Right ventricle myocardium inferior (tissue), 1 donor: Measurements from ENCODE around the gene TLNRD1. TPM values are rescaled to one million over a fixed set of nuclear protein-coding genes. Genes with fewer than 3 reads are reported as not detected.

Experiments
- ATAC-seq: fragments of 200-7000 bp; cut with Tn5 transposase; one replicate; pipeline ENCODE4 v1.9.1; 2020; ENCODE audit warnings: mild to moderate bottlenecking, moderate library complexity
- DNase-seq: peaks from one replicate; pipeline ENCODE4 v3.0.0; 2021; ENCODE audit errors: missing footprints
- intact Hi-C: fragments of 100-400 bp; cut with DNase I; formaldehyde crosslinking; loops from one replicate; pipeline ENCODE4 v1.11.0; 2022
- total RNA-seq: library from RNA; stranded (reverse); fragmentation: NEBNext Ultra II Directional; extraction: Animal tissue kit (Norgen Biotek cat#: 25700); gene quantifications from one replicate; pipeline ENCODE4 v1.2.1, GENCODE V29; 2021
- donor health status: DM: no; HTN: yes; CAD: no; lungs with severe emphysema.

Gene TLNRD1
- total RNA-seq, 1 donor from 2014 or later = 7.1 TPM

- ATAC-seq (peak; percentile 60), DNase-seq (no peak)
- intact Hi-C loops = no loop called here
Observed at GRCh38 chr15:81015621-81016488, 15.1 kb downstream of the TLNRD1 start.

GRCh38 chr15:81016489-81017068 lies 15.9 kb downstream of the TLNRD1 start:
- ATAC-seq (peak; percentile 74), DNase-seq (no peak)
- intact Hi-C loops = no loop called here

GRCh38 chr15:81018197-81018596 lies 17.5 kb downstream of the TLNRD1 start:
- no peak for ATAC-seq
- intact Hi-C loops = no loop called here
- no peak for DNase-seq

GRCh38 chr15:81021321-81021720 lies 20.6 kb downstream of the TLNRD1 start:
- intact Hi-C loops = no loop called here
- DNase-seq = no peak
- no peak for ATAC-seq

GRCh38 chr15:81023483-81024264 lies 23.0 kb downstream of the TLNRD1 start:
- DNase-seq (peak; percentile 89), ATAC-seq (peak; percentile 97)
- intact Hi-C loops = no loop called here

- intact Hi-C loops = no loop called here
- DNase-seq (no peak), ATAC-seq (no peak)
Observed at GRCh38 chr15:81024265-81024872, 23.6 kb downstream of the TLNRD1 start.

GRCh38 chr15:81024936-81025335 lies 24.2 kb downstream of the TLNRD1 start:
- ATAC-seq (no peak), DNase-seq (no peak)
- intact Hi-C loops = no loop called here

GRCh38 chr15:81025721-81026370 lies 25.1 kb downstream of the TLNRD1 start:
- DNase-seq = no peak
- ATAC-seq = no peak
- intact Hi-C loops = no loop called here

GRCh38 chr15:81026836-81027599 lies 26.3 kb downstream of the TLNRD1 start:
- DNase-seq = no peak
- no peak for ATAC-seq
- intact Hi-C loops = no loop called here

- intact Hi-C loops = loop anchor here (5.0 kb wide), 1 partner anchor 63 kb away; no protein-coding TSS in a partner anchor
- DNase-seq = no peak
- ATAC-seq = peak; percentile 52
Observed at GRCh38 chr15:81029414-81030300, 28.9 kb downstream of the TLNRD1 start.

GRCh38 chr15:81030301-81030750 lies 29.6 kb downstream of the TLNRD1 start:
- DNase-seq = no peak
- intact Hi-C loops = loop anchor here (5.0 kb wide), 1 partner anchor 62 kb away; no protein-coding TSS in a partner anchor
- no peak for ATAC-seq

- DNase-seq (no peak), ATAC-seq (no peak)
- intact Hi-C loops = loop anchor here (5.0 kb wide), 1 partner anchor 61 kb away; no protein-coding TSS in a partner anchor
Observed at GRCh38 chr15:81031203-81031602, 30.5 kb downstream of the TLNRD1 start.

- ATAC-seq (no peak), DNase-seq (no peak)
- intact Hi-C loops = loop anchor here (2.0 to 5.0 kb wide), 2 partner anchors 28 to 60 kb away; no protein-coding TSS in a partner anchor
Observed at GRCh38 chr15:81032355-81032754, 31.6 kb downstream of the TLNRD1 start.

GRCh38 chr15:81032818-81033217 lies 32.1 kb downstream of the TLNRD1 start:
- no peak for ATAC-seq
- no peak for DNase-seq
- intact Hi-C loops = loop anchor here (2.0 to 5.0 kb wide), 2 partner anchors 28 to 59 kb away; no protein-coding TSS in a partner anchor

GRCh38 chr15:81033508-81033907 lies 32.8 kb downstream of the TLNRD1 start:
- DNase-seq (no peak), ATAC-seq (no peak)
- intact Hi-C loops = loop anchor here (2.0 to 5.0 kb wide), 2 partner anchors 29 to 59 kb away; no protein-coding TSS in a partner anchor

- intact Hi-C loops = no loop called here
- no peak for ATAC-seq
- DNase-seq = no peak
Observed at GRCh38 chr15:81037952-81038743, 37.4 kb downstream of the TLNRD1 start.
